Calu3 (cell line): ENCODE measurements around the gene LGR4. TPM values are rescaled to one million over a fixed set of nuclear protein-coding genes. Genes with fewer than 3 reads are reported as not detected.
"Not testable (repeated sequence)": the region's sequence is repeated elsewhere in the genome, so short reads cannot be mapped to it uniquely, and the experiment has no call there.

Experiments used
- BruUV-seq: library from RNA; stranded (reverse); fragments of 400-500 nt; replicated peaks from 2 replicates; lab custom pipeline; 2021; lab: Mats Ljungman, UMichigan
- CTCF ChIA-PET: fragments of 300-600 bp; sonication (Branson Sonifier 250); formaldehyde crosslinking; loops from one replicate; lab custom pipeline; 2022; ENCODE audit warnings: antibody characterized with exemption; lab: Charles Lee
- DNase-seq: peaks from one replicate; pipeline ENCODE4 v3.0.0; 2022
- H3K27ac Mint-ChIP-seq: one replicate; pipeline ENCODE4 v1.8.0; 2022; ENCODE audit warnings: mixed read lengths; ENCODE audit not compliant: unreplicated experiment
- H3K27me3 Mint-ChIP-seq: one replicate; pipeline ENCODE4 v1.8.0; 2022; ENCODE audit warnings: mixed read lengths; ENCODE audit not compliant: unreplicated experiment
- H3K36me3 Mint-ChIP-seq: one replicate; pipeline ENCODE4 v1.8.0; 2022; ENCODE audit warnings: mild to moderate bottlenecking, moderate library complexity, mixed read lengths; ENCODE audit not compliant: insufficient read depth, unreplicated experiment
- H3K4me1 Mint-ChIP-seq: one replicate; pipeline ENCODE4 v1.8.0; 2022; ENCODE audit warnings: mild to moderate bottlenecking, low read depth, mixed read lengths; ENCODE audit not compliant: unreplicated experiment
- H3K4me3 Mint-ChIP-seq: one replicate; pipeline ENCODE4 v1.8.0; 2022; ENCODE audit warnings: mild to moderate bottlenecking, low read depth, moderate library complexity, mixed read lengths; ENCODE audit not compliant: unreplicated experiment
- H3K9me3 Mint-ChIP-seq: one replicate; pipeline ENCODE4 v1.8.0; 2022; ENCODE audit warnings: low read depth, mixed read lengths; ENCODE audit not compliant: unreplicated experiment
- CTCF ChIP-seq: fragments of 200-600 bp; IDR thresholded peaks from one replicate; pipeline ENCODE4 v1.8.0; 2022; ENCODE audit warnings: antibody characterized with exemption; ENCODE audit not compliant: unreplicated experiment
- intact Hi-C: fragments of 100-400 bp; cut with micrococcal nuclease; formaldehyde crosslinking; loops from one replicate; pipeline ENCODE4 v1.10.0; 2022; ENCODE audit not compliant: unreplicated experiment
- total RNA-seq: library from RNA; stranded (reverse); gene quantifications from 2 replicates; pipeline ENCODE4 v1.2.3, GENCODE V29; 2022

Gene LGR4
- total RNA-seq, 1 experiment from 2014 or later, result 50.0 TPM

DNA sequence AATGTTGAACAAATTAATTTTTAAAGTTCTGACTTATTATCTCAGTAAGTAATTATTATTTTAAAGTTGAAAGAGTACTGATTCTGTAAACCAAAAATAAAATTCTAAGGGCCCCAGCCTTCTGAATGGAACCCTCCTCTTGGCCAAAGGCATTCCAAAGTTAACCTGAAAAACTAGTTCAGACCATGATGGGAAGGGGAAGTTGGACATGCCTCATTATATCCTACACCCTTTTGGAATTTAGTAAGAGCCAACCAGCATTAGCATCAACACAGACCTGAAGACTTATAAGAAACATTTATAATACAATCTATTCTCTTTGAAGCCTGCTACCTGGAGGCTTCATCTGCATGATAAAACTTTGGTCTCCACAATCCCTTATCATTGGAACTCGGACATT lies 18.9 kb downstream of the LGR4 start:
- Mint-ChIP-seq H3K27ac (no peak overlapping the region), H3K36me3 (no peaks in the 10 kb centered on the region), H3K4me1 (peaks cover 69% of the 10 kb centered on the region), H3K4me3 (no peak overlapping the region), H3K9me3 (no peaks in the 10 kb centered on the region), H3K27me3 (no peaks in the 10 kb centered on the region)
- TF ChIP-seq CTCF, result no peak
- intact Hi-C loops, result no loop called here
- CTCF ChIA-PET, result no interaction called here
- DNase-seq, result no peak
- no TSS peak for BruUV-seq

DNA sequence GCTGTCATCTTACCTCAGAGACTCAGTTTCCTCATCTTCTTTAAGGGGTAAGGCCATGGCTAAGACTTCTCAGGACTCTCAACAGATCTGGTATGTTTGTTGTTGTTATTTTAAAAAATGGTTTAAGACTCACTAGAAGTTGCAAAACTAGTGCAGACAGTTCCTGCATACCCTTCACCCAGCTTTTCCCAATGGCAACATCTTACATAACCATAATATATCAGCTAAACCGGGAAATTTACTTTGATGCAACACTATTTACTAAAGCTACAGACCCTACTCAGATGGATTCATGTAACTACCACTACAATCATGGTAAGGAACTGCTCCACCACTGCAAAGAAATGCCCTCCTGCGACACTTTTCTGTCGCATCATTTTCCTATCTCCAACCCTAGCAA lies 20.4 kb downstream of the LGR4 start:
- Mint-ChIP-seq H3K36me3 (no peaks in the 10 kb centered on the region), H3K4me3 (no peak overlapping the region), H3K4me1 (peaks cover 56% of the 10 kb centered on the region), H3K9me3 (no peaks in the 10 kb centered on the region), H3K27ac (no peak overlapping the region), H3K27me3 (no peaks in the 10 kb centered on the region)
- CTCF ChIA-PET, result interaction anchor here (1.2 kb wide), 1 partner anchor 21 kb away, joined by 4 read pairs; the partner anchor contains the start of gene LGR4
- TF ChIP-seq CTCF, result no peak
- intact Hi-C loops, result no loop called here
- BruUV-seq, result no TSS peak
- DNase-seq, result no peak

GRCh38 chr11:27451244-27451965 lies 21.2 kb downstream of the LGR4 start:
- CTCF ChIA-PET, result interaction anchor here (1.2 kb wide), 1 partner anchor 21 kb away, joined by 4 read pairs; the partner anchor contains the start of gene LGR4
- Mint-ChIP-seq H3K36me3 (no peaks in the 10 kb centered on the region), H3K4me1 (peaks cover 49% of the 10 kb centered on the region), H3K9me3 (no peaks in the 10 kb centered on the region), H3K4me3 (no peak overlapping the region), H3K27me3 (no peaks in the 10 kb centered on the region), H3K27ac (no peak overlapping the region)
- intact Hi-C loops, result no loop called here
- BruUV-seq, result no TSS peak
- no peak for TF ChIP-seq CTCF
- no peak for DNase-seq

- CTCF ChIA-PET, H3K36me3 Mint-ChIP-seq, DNase-seq, H3K4me3 Mint-ChIP-seq, H3K9me3 Mint-ChIP-seq, intact Hi-C loops, H3K27me3 Mint-ChIP-seq, BruUV-seq, H3K27ac Mint-ChIP-seq: not testable (repeated sequence)
- H3K4me1 Mint-ChIP-seq, result peaks cover 39% of the 10 kb centered on the region
Measured at GRCh38 chr11:27448184-27448540, 24.4 kb downstream of the LGR4 start.
